Activated naive CD8-positive, alpha-beta T cell (primary cell): Measurements from ENCODE around the gene CTNNA2.

ENCODE experiments used
- H3K27ac Mint-ChIP-seq: one replicate; pipeline ENCODE4 v1.8.0; 2021; ENCODE audit warnings: mixed read lengths
- H3K27me3 Mint-ChIP-seq: one replicate; pipeline ENCODE4 v1.8.0; 2021; ENCODE audit warnings: mixed read lengths
- H3K36me3 Mint-ChIP-seq: one replicate; pipeline ENCODE4 v1.8.0; 2021; ENCODE audit warnings: mixed read lengths
- H3K4me1 Mint-ChIP-seq: one replicate; pipeline ENCODE4 v1.8.0; 2021; ENCODE audit warnings: low read depth, mixed read lengths
- H3K4me3 Mint-ChIP-seq: one replicate; pipeline ENCODE4 v1.8.0; 2021; ENCODE audit warnings: mild to moderate bottlenecking, mixed read lengths
- H3K9me3 Mint-ChIP-seq: one replicate; pipeline ENCODE4 v1.8.0; 2021; ENCODE audit warnings: low read depth, mixed read lengths

CTNNA2 gene

GRCh38 chr2:79630972-79631557, 118.2 kb downstream of the CTNNA2 start:
- H3K36me3 Mint-ChIP-seq = no peaks in the 10 kb centered on the region

DNA sequence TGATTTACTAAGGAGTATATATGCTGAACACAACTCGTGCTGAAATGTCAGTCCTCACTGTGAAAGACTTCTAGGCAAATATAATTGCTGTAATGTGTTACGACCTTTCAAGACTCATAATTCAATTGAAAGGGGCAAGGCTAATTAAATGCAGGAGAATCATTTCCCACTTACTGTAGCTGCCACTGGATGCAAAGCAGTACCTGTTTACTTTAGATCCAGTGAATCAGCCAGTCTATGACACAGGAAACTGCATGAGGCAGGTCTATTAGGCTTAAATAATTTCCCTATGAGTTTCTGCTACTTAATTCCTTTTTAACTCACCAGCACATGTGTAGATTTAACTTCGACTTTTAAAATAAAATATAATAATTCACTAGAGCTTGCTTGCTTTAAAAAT, 125.6 kb downstream of the CTNNA2 start:
- Mint-ChIP-seq H3K27me3 (no peaks in the 10 kb centered on the region), H3K4me3 (no peak overlapping the region), H3K9me3 (peaks cover 9% of the 10 kb centered on the region), H3K4me1 (no peaks in the 10 kb centered on the region), H3K36me3 (no peaks in the 10 kb centered on the region), H3K27ac (no peak overlapping the region)

More at GRCh38 chr2:79630972-79631557, 118.2 kb downstream of the CTNNA2 start:
- H3K27me3 Mint-ChIP-seq = no peaks in the 10 kb centered on the region
- H3K4me3 Mint-ChIP-seq = no peak overlapping the region
- no peak overlapping the region for H3K27ac Mint-ChIP-seq
- H3K9me3 Mint-ChIP-seq = peaks cover 12% of the 10 kb centered on the region
- no peaks in the 10 kb centered on the region for H3K4me1 Mint-ChIP-seq

DNA sequence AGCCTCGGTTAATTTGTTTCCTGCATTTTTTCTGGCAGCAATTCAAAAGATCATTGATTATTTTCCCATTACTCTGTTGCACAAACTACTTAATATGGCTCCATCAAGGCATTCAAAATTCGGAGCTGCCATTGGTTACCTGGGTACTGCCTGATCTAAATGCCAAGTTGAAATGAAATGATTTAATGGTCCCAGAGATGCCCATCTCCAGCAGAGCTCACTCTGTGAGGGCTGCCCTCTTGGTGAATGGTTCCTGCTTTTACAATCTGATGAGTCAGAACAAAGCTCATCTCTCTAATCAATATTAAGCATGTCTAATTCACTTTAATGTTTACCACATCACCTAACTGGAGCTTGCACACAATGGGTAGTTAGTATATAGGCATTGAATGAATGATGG, 126.1 kb downstream of the CTNNA2 start:
- Mint-ChIP-seq H3K4me3 (no peak overlapping the region), H3K27ac (no peak overlapping the region), H3K4me1 (no peaks in the 10 kb centered on the region), H3K9me3 (peaks cover 9% of the 10 kb centered on the region), H3K27me3 (no peaks in the 10 kb centered on the region), H3K36me3 (no peaks in the 10 kb centered on the region)

DNA sequence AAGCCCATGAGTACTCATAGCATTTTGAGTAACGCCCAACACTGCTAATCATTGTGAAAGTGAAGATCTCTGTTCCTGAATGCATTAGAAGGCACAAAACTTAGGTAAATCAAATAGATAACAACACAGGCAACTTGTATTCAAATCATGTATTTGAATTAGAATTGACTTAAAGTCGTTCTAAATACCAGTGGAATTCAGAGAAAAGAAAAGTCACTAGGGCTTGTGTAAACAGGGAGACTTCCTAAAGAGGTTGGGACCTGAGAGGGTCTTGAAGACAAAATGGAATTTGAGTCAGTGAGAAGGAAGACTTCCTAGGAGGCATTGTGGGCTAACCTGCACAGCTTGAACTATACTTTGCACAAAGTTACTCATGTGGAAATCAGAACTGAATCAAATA, 127.2 kb downstream of the CTNNA2 start:
- Mint-ChIP-seq H3K9me3 (peaks cover 9% of the 10 kb centered on the region), H3K27ac (no peak overlapping the region), H3K4me1 (no peaks in the 10 kb centered on the region), H3K36me3 (no peaks in the 10 kb centered on the region), H3K4me3 (no peak overlapping the region), H3K27me3 (no peaks in the 10 kb centered on the region)

- Mint-ChIP-seq H3K36me3 (no peaks in the 10 kb centered on the region), H3K4me3 (no peak overlapping the region), H3K4me1 (no peaks in the 10 kb centered on the region), H3K9me3 (peaks cover 23% of the 10 kb centered on the region), H3K27me3 (no peaks in the 10 kb centered on the region), H3K27ac (no peak overlapping the region)
These were observed 136.7 kb downstream of the CTNNA2 start for GRCh38 chr2:79649531-79649930.

DNA sequence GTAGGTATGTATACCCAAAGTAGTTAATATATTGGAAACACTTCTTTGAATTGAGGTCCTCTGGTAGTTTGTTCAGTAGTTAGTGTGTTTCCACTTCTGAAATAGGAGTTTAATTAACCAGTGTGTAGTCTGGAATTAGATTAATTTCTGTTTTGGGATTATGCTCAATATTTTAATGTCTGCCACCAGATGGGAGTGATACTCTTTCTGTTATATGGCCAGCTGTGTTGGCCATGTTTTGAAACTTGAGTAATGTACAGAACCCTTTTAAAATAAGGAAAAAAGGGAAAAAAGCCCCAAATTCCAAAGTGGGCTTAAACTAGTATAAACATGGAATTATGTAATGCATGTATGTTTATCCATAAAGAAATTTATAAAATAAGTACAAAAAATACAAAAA, 147.7 kb downstream of the CTNNA2 start:
- Mint-ChIP-seq H3K4me1 (no peaks in the 10 kb centered on the region), H3K27me3 (no peaks in the 10 kb centered on the region), H3K36me3 (no peaks in the 10 kb centered on the region), H3K27ac (no peak overlapping the region), H3K9me3 (peaks cover 12% of the 10 kb centered on the region), H3K4me3 (no peak overlapping the region)

GRCh38 chr2:79665091-79665490, 152.2 kb downstream of the CTNNA2 start:
- Mint-ChIP-seq H3K4me1 (no peaks in the 10 kb centered on the region), H3K9me3 (peaks cover 9% of the 10 kb centered on the region), H3K36me3 (no peaks in the 10 kb centered on the region)

DNA sequence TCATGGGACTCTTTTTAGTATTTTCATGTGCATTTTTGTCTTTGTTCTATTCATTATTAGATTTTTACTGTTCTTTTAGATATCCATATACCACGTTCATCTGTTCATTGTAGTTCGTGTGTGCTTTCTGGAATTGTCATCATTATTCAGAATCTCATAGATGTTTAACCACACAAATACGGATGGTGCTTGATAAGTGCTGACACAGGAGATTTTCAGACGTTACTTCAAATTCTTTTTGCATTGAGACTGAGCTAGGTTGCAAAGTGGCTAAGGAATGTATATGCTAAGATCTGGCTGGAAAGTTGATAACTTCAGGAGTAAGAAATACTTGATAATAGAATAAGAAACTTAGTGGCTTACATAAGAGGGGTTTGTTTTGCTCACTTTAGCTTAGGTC, 153.6 kb downstream of the CTNNA2 start:
- Mint-ChIP-seq H3K36me3 (no peaks in the 10 kb centered on the region), H3K27ac (no peak overlapping the region), H3K4me3 (no peak overlapping the region), H3K9me3 (peaks cover 9% of the 10 kb centered on the region), H3K4me1 (no peaks in the 10 kb centered on the region), H3K27me3 (no peaks in the 10 kb centered on the region)

More at GRCh38 chr2:79665091-79665490, 152.2 kb downstream of the CTNNA2 start:
- Mint-ChIP-seq H3K27me3 (no peaks in the 10 kb centered on the region), H3K4me3 (no peak overlapping the region), H3K27ac (no peak overlapping the region)

- Mint-ChIP-seq H3K4me1 (no peaks in the 10 kb centered on the region), H3K4me3 (no peak overlapping the region), H3K9me3 (peaks cover 4% of the 10 kb centered on the region), H3K27ac (no peak overlapping the region), H3K27me3 (no peaks in the 10 kb centered on the region), H3K36me3 (no peaks in the 10 kb centered on the region)
These were observed 156.9 kb downstream of the CTNNA2 start for GRCh38 chr2:79669714-79670113.

GRCh38 chr2:79670198-79670597, 157.3 kb downstream of the CTNNA2 start:
- Mint-ChIP-seq H3K9me3 (peaks cover under 1% of the 10 kb centered on the region), H3K4me3 (no peak overlapping the region), H3K27ac (no peak overlapping the region), H3K27me3 (no peaks in the 10 kb centered on the region), H3K4me1 (no peaks in the 10 kb centered on the region), H3K36me3 (no peaks in the 10 kb centered on the region)

GRCh38 chr2:79686884-79687283, 174.0 kb downstream of the CTNNA2 start:
- Mint-ChIP-seq H3K4me1 (no peaks in the 10 kb centered on the region), H3K27ac (no peak overlapping the region), H3K27me3 (no peaks in the 10 kb centered on the region), H3K4me3 (no peak overlapping the region), H3K36me3 (no peaks in the 10 kb centered on the region), H3K9me3 (peaks cover 11% of the 10 kb centered on the region)

GRCh38 chr2:79695248-79695647, 182.4 kb downstream of the CTNNA2 start:
- Mint-ChIP-seq H3K27me3 (no peaks in the 10 kb centered on the region), H3K27ac (no peak overlapping the region), H3K9me3 (peaks cover 12% of the 10 kb centered on the region), H3K4me3 (no peak overlapping the region), H3K4me1 (no peaks in the 10 kb centered on the region), H3K36me3 (no peaks in the 10 kb centered on the region)

DNA sequence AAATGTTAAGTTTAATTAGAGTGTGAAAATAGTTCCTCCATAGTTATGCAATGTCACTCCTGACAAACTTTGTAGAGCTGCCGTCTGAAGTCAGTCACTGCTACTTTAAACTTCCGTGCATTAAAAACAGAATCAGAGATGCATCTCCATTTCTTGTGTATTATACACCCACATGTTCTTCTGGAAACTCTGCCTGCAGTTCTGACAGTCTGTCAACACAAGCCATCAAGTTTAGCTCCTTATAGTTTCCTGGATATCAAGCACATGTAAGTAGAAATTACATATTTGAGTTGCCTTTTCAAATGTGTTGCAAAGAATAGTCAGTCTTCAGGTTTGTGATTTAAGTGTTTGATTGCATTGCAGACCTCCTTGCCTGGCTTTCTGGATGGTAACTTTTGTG, 184.3 kb downstream of the CTNNA2 start:
- Mint-ChIP-seq H3K27ac (no peak overlapping the region), H3K9me3 (peaks cover 8% of the 10 kb centered on the region), H3K4me3 (no peak overlapping the region), H3K27me3 (no peaks in the 10 kb centered on the region), H3K36me3 (no peaks in the 10 kb centered on the region), H3K4me1 (no peaks in the 10 kb centered on the region)

- Mint-ChIP-seq H3K9me3 (peaks cover 3% of the 10 kb centered on the region), H3K27ac (no peak overlapping the region), H3K4me3 (no peak overlapping the region), H3K36me3 (no peaks in the 10 kb centered on the region), H3K4me1 (no peaks in the 10 kb centered on the region), H3K27me3 (no peaks in the 10 kb centered on the region)
These were observed 187.8 kb downstream of the CTNNA2 start for GRCh38 chr2:79700651-79701050.

DNA sequence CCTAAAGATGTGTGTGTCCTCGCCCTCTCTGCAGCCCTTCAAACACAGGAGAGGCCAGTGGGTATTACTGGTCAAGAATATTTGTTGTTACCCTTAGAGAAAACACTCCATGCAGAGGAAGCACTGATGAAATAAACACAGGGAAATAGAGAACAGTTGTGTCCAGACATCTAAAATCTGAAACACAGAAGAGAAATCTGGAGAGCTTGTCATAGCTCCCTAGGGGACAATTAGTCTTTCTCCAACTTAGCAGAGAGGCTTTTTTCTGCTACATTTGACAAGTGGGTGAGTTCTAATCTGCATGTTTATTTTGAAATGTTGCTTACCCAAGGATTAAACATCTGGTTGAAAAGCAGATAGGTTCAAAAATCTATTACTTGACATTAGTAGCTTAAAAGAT, 190.1 kb downstream of the CTNNA2 start:
- H3K4me1 Mint-ChIP-seq = no peaks in the 10 kb centered on the region
- no peaks in the 10 kb centered on the region for H3K36me3 Mint-ChIP-seq
- H3K9me3 Mint-ChIP-seq = no peaks in the 10 kb centered on the region
- H3K4me3 Mint-ChIP-seq = no peak overlapping the region
- no peaks in the 10 kb centered on the region for H3K27me3 Mint-ChIP-seq
- no peak overlapping the region for H3K27ac Mint-ChIP-seq

GRCh38 chr2:79711098-79711497, 198.2 kb downstream of the CTNNA2 start:
- H3K27ac Mint-ChIP-seq = no peak overlapping the region
- H3K4me3 Mint-ChIP-seq = no peak overlapping the region
- peaks cover 10% of the 10 kb centered on the region for H3K9me3 Mint-ChIP-seq
- no peaks in the 10 kb centered on the region for H3K36me3 Mint-ChIP-seq
- no peaks in the 10 kb centered on the region for H3K4me1 Mint-ChIP-seq
- no peaks in the 10 kb centered on the region for H3K27me3 Mint-ChIP-seq
